Measurements from ENCODE around the gene GLO1.

The GLO1 gene

GRCh38 chr6:38720295-38720694 lies 17.4 kb upstream of the GLO1 start:
- Histone ChIP-seq H3K36me3 (ENCODE audit: control insufficient read depth, insufficient read depth, low read length) (no peaks in the 10 kb centered on the region), H3K9me3 (ENCODE audit: control insufficient read depth, low read length) (no peaks in the 10 kb centered on the region), H3K9ac (no peak overlapping the region), H2AFZ (no peak overlapping the region), H3K27me3 (ENCODE audit: control insufficient read depth, insufficient read depth, low read length) (no peaks in the 10 kb centered on the region), H3K4me2 (ENCODE audit: low read length) (no peak overlapping the region), H3K4me1 (no peaks in the 10 kb centered on the region), H3K4me3 (ENCODE audit: low read depth, low read length) (no peak overlapping the region), H3K79me2 (no peaks in the 10 kb centered on the region), H3K27ac (no peak overlapping the region)
- no peak for TF ChIP-seq CTCF (IDR thresholded peaks at IDR 0.05)

DNA sequence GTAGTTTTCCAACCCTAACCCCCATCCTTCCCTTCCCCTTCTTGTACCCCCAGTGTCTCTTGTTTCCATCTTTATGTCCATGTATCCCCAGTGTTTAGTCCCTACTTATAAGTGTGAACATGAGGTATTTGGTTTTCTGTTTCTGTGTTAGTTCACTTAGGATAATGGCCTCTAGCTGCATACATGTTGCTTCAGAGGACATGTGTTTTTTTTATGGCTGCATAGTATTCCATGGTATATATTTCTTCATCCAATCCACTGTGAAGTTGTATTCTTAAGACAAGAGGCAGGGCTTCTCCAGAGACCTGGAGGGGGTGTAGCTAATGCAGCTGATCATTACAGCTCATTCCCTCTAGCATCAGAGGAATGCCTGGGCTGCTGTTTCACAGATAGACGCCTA lies 16.4 kb upstream of the GLO1 start:
- Histone ChIP-seq H3K79me2 (no peaks in the 10 kb centered on the region), H3K4me3 (ENCODE audit: low read depth, low read length) (no peak overlapping the region), H3K36me3 (ENCODE audit: control insufficient read depth, insufficient read depth, low read length) (no peaks in the 10 kb centered on the region), H3K27me3 (ENCODE audit: control insufficient read depth, insufficient read depth, low read length) (no peaks in the 10 kb centered on the region), H3K4me1 (no peaks in the 10 kb centered on the region), H3K4me2 (ENCODE audit: low read length) (no peak overlapping the region), H3K27ac (no peak overlapping the region), H2AFZ (no peak overlapping the region), H3K9ac (no peak overlapping the region), H3K9me3 (ENCODE audit: control insufficient read depth, low read length) (no peaks in the 10 kb centered on the region)
- TF ChIP-seq CTCF (IDR thresholded peaks at IDR 0.05) = no peak

DNA sequence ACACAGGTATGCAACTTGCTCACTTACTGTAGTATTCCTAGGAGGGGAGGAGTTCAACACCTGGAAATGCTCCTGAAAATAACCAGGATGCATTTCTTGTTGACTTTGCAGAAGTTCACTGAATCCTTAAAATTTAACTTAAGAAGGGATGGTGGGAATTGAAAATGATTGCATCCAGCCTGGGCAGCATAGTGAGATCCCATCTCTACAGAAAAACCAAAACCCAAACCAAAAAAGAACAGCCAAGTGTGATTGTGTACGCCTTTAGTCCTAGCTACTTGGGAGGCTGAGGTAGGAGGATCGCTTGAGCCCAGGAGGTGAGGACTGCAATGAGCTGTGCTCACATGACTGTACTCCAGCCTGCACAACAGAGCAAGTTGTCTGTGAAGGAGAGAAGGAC lies 13.9 kb upstream of the GLO1 start:
- Histone ChIP-seq H3K9ac (no peak overlapping the region), H3K4me1 (no peaks in the 10 kb centered on the region), H3K9me3 (ENCODE audit: control insufficient read depth, low read length) (no peaks in the 10 kb centered on the region), H3K27me3 (ENCODE audit: control insufficient read depth, insufficient read depth, low read length) (no peaks in the 10 kb centered on the region), H3K4me2 (ENCODE audit: low read length) (no peak overlapping the region), H3K36me3 (ENCODE audit: control insufficient read depth, insufficient read depth, low read length) (no peaks in the 10 kb centered on the region), H3K79me2 (no peaks in the 10 kb centered on the region), H3K27ac (no peak overlapping the region), H2AFZ (no peak overlapping the region), H3K4me3 (ENCODE audit: low read depth, low read length) (no peak overlapping the region)
- no peak for TF ChIP-seq CTCF (IDR thresholded peaks at IDR 0.05)

- Histone ChIP-seq H3K4me1 (no peaks in the 10 kb centered on the region), H3K9me3 (ENCODE audit: control insufficient read depth, low read length) (no peaks in the 10 kb centered on the region), H3K79me2 (no peaks in the 10 kb centered on the region), H3K27ac (no peak within 1 kb of the TSS), H3K4me3 (ENCODE audit: low read depth, low read length) (no peak within 1 kb of the TSS), H2AFZ (peak within 1 kb of the TSS; percentile 71), H3K36me3 (ENCODE audit: control insufficient read depth, insufficient read depth, low read length) (no peaks in the 10 kb centered on the region), H3K9ac (no peak within 1 kb of the TSS), H3K27me3 (ENCODE audit: control insufficient read depth, insufficient read depth, low read length) (no peaks in the 10 kb centered on the region), H3K4me2 (ENCODE audit: low read length) (peak within 1 kb of the TSS; percentile 37)
- TF ChIP-seq CTCF (IDR thresholded peaks at IDR 0.05) = no peak
Measured at GRCh38 chr6:38715016-38715689, 12.2 kb upstream of the GLO1 start, which contains the start of gene DNAH8. DNAH8 (plus strand) TSS chr6:38715311; CDS start chr6:38722810, 7,499 bp downstream.
